Prostate gland (tissue), 2 donors: ENCODE data around the gene TSNAX.

Experiments
- POLR2A ChIP-seq: fragments of 450-650 bp; IDR thresholded peaks from one replicate; pipeline ENCODE4 v1.6.1; 2016; ENCODE audit warnings: antibody characterized with exemption, mild to moderate bottlenecking
- POLR2AphosphoS5 ChIP-seq: sonication (generic); formaldehyde crosslinking; IDR thresholded peaks from one replicate; pipeline ENCODE4 v1.6.1; 2017; ENCODE audit warnings: antibody characterized with exemption
- TF ChIP-seq, protein P1 (sequence below), 4 experiments: fragments of 200-600 bp in 2 of 4; fragments of 450-650 bp in 2 of 4; sonication (generic) in 2 of 4; IDR thresholded peaks; 1 replicate in 3 of 4; 2 replicates in 1 of 4; pipeline ENCODE4 v1.5.1; 2016 to 2019; ENCODE audit warnings: antibody characterized with exemption in 4 of 4, mild to moderate bottlenecking in 2 of 4, moderate library complexity in 2 of 4

DNA sequence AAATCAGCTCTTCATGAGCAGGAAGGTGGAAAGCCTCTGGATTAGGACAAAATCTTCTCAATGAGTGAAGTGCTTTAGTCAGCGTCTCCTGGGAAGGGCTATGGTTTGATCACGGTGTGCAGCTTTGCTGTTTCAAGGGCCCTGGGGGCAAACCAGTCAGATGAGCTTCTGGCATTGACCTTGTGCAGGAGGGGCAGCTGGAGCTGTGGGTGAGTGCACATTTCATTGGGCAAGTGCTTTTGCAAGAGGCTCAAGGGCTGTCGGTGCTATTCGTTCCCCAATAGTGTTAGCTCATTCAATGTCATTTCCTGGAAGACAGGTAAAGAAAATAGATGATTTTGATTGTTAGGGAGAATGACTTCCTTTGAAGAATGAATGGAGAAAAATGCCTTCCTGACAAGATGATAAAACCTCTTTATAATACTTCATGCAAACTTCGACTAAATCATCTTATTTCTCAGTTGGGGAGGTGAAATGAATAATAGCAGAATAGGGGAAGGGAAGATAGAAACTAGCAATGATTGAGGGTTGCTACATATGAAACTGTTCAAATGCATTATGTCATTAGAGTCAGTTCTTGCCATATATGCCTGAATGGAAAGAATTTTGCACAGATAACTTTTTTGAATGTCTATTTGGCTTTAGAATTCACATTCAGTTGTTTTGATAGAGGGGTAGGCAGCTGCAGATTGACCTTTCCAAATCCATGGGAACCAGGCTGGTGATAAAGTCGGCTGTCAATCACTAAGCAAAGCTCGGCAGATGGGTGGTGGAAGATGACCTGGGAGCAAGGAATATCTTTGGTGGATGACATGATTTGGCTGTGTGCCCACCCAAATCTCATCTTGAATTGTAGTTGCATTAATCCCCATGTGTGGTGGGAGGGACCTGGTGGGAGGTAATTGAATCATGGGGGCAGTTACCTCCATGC, 85.2 kb downstream of the TSNAX start:
- TF ChIP-seq, protein P1, sequence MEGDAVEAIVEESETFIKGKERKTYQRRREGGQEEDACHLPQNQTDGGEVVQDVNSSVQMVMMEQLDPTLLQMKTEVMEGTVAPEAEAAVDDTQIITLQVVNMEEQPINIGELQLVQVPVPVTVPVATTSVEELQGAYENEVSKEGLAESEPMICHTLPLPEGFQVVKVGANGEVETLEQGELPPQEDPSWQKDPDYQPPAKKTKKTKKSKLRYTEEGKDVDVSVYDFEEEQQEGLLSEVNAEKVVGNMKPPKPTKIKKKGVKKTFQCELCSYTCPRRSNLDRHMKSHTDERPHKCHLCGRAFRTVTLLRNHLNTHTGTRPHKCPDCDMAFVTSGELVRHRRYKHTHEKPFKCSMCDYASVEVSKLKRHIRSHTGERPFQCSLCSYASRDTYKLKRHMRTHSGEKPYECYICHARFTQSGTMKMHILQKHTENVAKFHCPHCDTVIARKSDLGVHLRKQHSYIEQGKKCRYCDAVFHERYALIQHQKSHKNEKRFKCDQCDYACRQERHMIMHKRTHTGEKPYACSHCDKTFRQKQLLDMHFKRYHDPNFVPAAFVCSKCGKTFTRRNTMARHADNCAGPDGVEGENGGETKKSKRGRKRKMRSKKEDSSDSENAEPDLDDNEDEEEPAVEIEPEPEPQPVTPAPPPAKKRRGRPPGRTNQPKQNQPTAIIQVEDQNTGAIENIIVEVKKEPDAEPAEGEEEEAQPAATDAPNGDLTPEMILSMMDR (IDR thresholded peaks at IDR 0.05) = no peak
- TF ChIP-seq POLR2A (no peak), POLR2AphosphoS5 (no peak)
